ENCODE data around the gene SCNN1A. TPM values are rescaled to one million over a fixed set of nuclear protein-coding genes. Genes with fewer than 3 reads are reported as not detected.

SCNN1A gene
- total and polyA plus RNA-seq, 2 of the 4 experiments (the other 2 are of a cell fraction) = 0.41 TPM; not detected in 1

DNA sequence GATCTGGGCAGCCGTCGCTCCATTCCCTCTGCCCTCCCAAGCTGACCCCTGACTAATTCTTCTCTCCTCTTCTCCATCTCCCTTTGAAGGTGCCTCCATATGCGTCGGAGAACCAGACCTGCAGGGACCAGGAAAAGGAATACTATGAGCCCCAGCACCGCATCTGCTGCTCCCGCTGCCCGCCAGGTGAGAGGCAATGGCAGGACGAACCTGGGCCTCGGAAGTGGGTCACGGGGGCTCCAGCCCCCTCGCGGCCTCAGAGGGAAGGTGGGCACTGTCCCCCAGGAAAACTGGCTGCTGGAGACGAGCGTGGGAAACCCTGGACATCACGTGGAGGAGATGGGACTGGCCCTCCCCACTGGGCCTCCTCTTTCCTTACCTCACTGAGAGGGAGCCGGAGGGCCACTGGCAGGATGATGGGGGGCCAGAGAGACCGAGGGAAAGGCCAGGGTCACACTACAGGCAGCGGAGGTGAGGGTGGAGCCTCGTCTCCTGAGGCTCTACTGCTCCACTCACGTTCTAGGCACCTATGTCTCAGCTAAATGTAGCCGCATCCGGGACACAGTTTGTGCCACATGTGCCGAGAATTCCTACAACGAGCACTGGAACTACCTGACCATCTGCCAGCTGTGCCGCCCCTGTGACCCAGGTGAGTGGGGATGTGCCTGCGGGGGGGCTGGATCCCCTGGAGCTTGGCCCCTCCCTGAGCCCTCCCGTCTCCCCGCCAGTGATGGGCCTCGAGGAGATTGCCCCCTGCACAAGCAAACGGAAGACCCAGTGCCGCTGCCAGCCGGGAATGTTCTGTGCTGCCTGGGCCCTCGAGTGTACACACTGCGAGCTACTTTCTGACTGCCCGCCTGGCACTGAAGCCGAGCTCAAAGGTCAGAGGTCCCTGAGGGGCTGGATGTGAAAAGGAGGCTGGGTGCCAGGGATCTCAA, 9.4 kb upstream of the SCNN1A start:
- Histone ChIP-seq H4K91ac (ENCODE audit: insufficient read depth, low read depth, low read length) (peak overlapping the region; percentile 96), H3K14ac (replicated peaks; ENCODE audit: low read depth, low read length) (peak overlapping the region; percentile 99), H3K9ac (ENCODE audit: low read depth, low read length) (peak overlapping the region; percentile 92), H3K56ac (ENCODE audit: extremely low read depth, insufficient read depth, low read length) (peak overlapping the region; percentile 74; the same call in 1 of the 2 replicates), H2AK9ac (replicated peaks; ENCODE audit: low read depth, low read length, poor library complexity) (peak overlapping the region; percentile 100), H2AFZ (replicated peaks; ENCODE audit: low read length, poor library complexity) (peak overlapping the region; percentile 97), H3K4me1 (ENCODE audit: control insufficient read depth, insufficient read depth, low read length) (peaks cover 20% of the 10 kb centered on the region), H4K5ac (ENCODE audit: low read depth, low read length) (peak overlapping the region; percentile 82), H4K8ac (ENCODE audit: low read depth in 2 of 2, low read length in 2 of 2) (peak overlapping the region; percentile 95 to 96), H4K20me1 (ENCODE audit: insufficient read depth, low read length) (peaks cover 7% of the 10 kb centered on the region; the same call in 1 of the 2 replicates), H3K9me1 (ENCODE audit: insufficient read depth, low read length) (peaks cover 36% of the 10 kb centered on the region), H2BK20ac (ENCODE audit: low read depth, low read length) (peak overlapping the region; percentile 8; the same call in 1 of the 2 replicates), H2BK120ac (ENCODE audit: low read depth, low read length) (peak overlapping the region; percentile 90), H3K27ac (ENCODE audit: insufficient read depth, low read length) (peak overlapping the region; percentile 94), H3K36me3 (ENCODE audit: control insufficient read depth, insufficient read depth, low read length) (peaks cover 33% of the 10 kb centered on the region), H3K4me2 (ENCODE audit: low read depth, low read length) (peak overlapping the region; percentile 95), H3K23ac (ENCODE audit: low read depth, low read length) (peak overlapping the region; percentile 94), H3K4ac (ENCODE audit: low read depth, low read length) (peak overlapping the region; percentile 97), H3K4me3 (ENCODE audit: insufficient read depth, low read depth, low read length) (peak overlapping the region; percentile 69), H3K18ac (ENCODE audit: low read depth, low read length) (peak overlapping the region; percentile 62), H3K79me1 (ENCODE audit: low read depth in 1 of 2, low read length in 2 of 2) (peaks cover 27 to 56% of the 10 kb centered on the region in 2 experiments; a peak in 3 of 4 replicates), H2BK15ac (ENCODE audit: low read depth, low read length) (peak overlapping the region; percentile 4; the same call in 1 of the 3 replicates), H3K27me3 (ENCODE audit: control insufficient read depth, insufficient read depth, low read length) (no peaks in the 10 kb centered on the region), H3K9me3 (ENCODE audit: control insufficient read depth, insufficient read depth, low read length) (no peaks in the 10 kb centered on the region), H2AK5ac (ENCODE audit: low read depth, low read length) (peak overlapping the region; percentile 100), H2BK5ac (ENCODE audit: low read depth, low read length, poor library complexity, severe bottlenecking) (peak overlapping the region; percentile 94)
- ChIA-PET POLR2A (ENCODE audit: unreplicated experiment) (interaction anchor here (0.6 to 1.7 kb wide), 2 partner anchors 8 to 48 kb away, joined by 3 to 6 read pairs; no protein-coding TSS in a partner anchor), CTCF (interaction anchor here (0.8 to 0.9 kb wide), 2 partner anchors 50 to 61 kb away, joined by 3 to 4 read pairs; no protein-coding TSS in a partner anchor)
- in situ Hi-C loops (cut with MboI; ENCODE audit: low sequenced_read_pairs) = no loop called here
- dilution Hi-C loops (cut with HindIII; ENCODE audit: low sequenced_read_pairs, unreplicated experiment) = no loop called here
- no peak for ATAC-seq (ENCODE audit: low read depth)
- DNase-seq = no peak
- TF ChIP-seq MAZ (IDR thresholded peaks at IDR 0.05; ENCODE audit: borderline replicate concordance, low read depth, low read length) (no peak), ELK1 (IDR thresholded peaks at IDR 0.05; ENCODE audit: borderline replicate concordance, low read depth, low read length) (no peak)
- WGBS, 2 experiments (ENCODE audit: extremely low coverage in 2 of 2, insufficient read length in 1 of 2) = 75% methylated on average over 12 of the region's 36 CpGs; no CpG with 5 or more reads in 1 of the 2 experiments
- no TSS peak for BruUV-seq (replicated peaks)
- intact Hi-C loops (cut with micrococcal nuclease) = loop anchor here (1.0 kb wide), 1 partner anchor 48 kb away; no protein-coding TSS in a partner anchor

Data from IMR-90 (cell line).